PFSK-1 (cell line): ENCODE data around the gene RALA. TPM values are rescaled to one million over a fixed set of nuclear protein-coding genes. Genes with fewer than 3 reads are reported as not detected.

Source experiments
- FOXP2 ChIP-seq: optimal IDR thresholded peaks from 2 replicates; pipeline ENCODE3; 2011; ENCODE audit warnings: borderline replicate concordance, control low read depth, inconsistent platforms; ENCODE audit not compliant: insufficient read depth; ENCODE audit errors: extremely low read length, extremely low read depth
- POLR2AphosphoS5 ChIP-seq: IDR thresholded peaks from 2 replicates; pipeline ENCODE4 v1.6.1; 2012; ENCODE audit warnings: low read depth, mild to moderate bottlenecking, control low read depth, low read length, moderate library complexity
- SIN3A ChIP-seq: IDR thresholded peaks from 2 replicates; pipeline ENCODE4 v1.6.1; 2012; ENCODE audit warnings: mild to moderate bottlenecking, low read length, moderate library complexity, borderline replicate concordance; ENCODE audit not compliant: insufficient read depth
- TAF1 ChIP-seq: IDR thresholded peaks from 2 replicates; pipeline ENCODE4 v1.6.1; 2012; ENCODE audit warnings: low read length, control low read depth, borderline replicate concordance; ENCODE audit not compliant: insufficient read depth
- polyA plus RNA-seq: library from polyadenylated mRNA; unstranded; fragments of >200 nt; gene quantifications from one replicate; pipeline ENCODE4 v1.2.1, GENCODE V29; 2012; ENCODE audit warnings: low read depth, missing spikeins; ENCODE audit not compliant: insufficient read length
- TF ChIP-seq, protein P1 (sequence below), 2 experiments: IDR thresholded peaks; 2 replicates each; pipeline versions ENCODE4 v1.6.1 to v1.8.0; 2011 to 2012; ENCODE audit warnings: low read depth in 2 of 2, low read length in 2 of 2, control low read depth in 1 of 2, inconsistent platforms in 1 of 2, mild to moderate bottlenecking in 1 of 2, moderate library complexity in 1 of 2; ENCODE audit not compliant: insufficient read depth in 1 of 2

Gene RALA, protein sequence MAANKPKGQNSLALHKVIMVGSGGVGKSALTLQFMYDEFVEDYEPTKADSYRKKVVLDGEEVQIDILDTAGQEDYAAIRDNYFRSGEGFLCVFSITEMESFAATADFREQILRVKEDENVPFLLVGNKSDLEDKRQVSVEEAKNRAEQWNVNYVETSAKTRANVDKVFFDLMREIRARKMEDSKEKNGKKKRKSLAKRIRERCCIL
- 68.3 TPM for polyA plus RNA-seq

DNA sequence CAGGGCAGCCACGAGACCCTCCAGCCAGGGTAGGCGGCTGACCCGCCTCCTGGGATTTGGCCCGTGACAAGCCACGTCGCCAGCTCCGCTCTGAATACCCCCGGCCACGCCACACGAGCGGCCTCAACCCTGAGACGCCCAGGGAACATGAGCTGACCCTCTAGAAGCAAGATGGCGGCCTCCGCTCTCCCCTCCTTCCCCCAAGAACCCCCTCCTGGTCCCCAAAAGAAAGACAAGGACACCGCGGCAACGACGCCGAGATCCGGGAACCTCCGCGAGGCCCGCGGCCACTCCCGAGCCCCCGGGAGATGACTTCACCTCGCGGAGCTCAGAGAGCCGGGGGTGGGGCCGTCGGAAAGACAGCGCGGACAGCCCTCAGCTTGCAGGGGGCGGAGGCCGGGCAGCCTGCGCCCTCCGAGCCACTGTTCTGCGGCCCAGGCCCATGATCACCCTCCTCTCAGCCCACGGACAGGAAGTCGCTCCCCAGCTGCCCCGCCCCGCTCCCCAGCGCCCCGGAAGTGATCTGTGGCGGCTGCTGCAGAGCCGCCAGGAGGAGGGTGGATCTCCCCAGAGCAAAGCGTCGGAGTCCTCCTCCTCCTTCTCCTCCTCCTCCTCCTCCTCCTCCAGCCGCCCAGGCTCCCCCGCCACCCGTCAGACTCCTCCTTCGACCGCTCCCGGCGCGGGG, at the start of gene RALA:
Gene RALA, plus strand, starts transcription at position 526 of the 685 bp plus-strand sequence. CDS start 63,096 bp downstream, outside the sequence.
- peak; percentile 53; the same call in 1 of the 2 replicates for TF ChIP-seq TAF1
- peak; percentile 33; the same call in 1 of the 2 replicates for TF ChIP-seq SIN3A
- TF ChIP-seq POLR2AphosphoS5: peak; percentile 70; the same call in 1 of the 2 replicates
- TF ChIP-seq, protein P1, sequence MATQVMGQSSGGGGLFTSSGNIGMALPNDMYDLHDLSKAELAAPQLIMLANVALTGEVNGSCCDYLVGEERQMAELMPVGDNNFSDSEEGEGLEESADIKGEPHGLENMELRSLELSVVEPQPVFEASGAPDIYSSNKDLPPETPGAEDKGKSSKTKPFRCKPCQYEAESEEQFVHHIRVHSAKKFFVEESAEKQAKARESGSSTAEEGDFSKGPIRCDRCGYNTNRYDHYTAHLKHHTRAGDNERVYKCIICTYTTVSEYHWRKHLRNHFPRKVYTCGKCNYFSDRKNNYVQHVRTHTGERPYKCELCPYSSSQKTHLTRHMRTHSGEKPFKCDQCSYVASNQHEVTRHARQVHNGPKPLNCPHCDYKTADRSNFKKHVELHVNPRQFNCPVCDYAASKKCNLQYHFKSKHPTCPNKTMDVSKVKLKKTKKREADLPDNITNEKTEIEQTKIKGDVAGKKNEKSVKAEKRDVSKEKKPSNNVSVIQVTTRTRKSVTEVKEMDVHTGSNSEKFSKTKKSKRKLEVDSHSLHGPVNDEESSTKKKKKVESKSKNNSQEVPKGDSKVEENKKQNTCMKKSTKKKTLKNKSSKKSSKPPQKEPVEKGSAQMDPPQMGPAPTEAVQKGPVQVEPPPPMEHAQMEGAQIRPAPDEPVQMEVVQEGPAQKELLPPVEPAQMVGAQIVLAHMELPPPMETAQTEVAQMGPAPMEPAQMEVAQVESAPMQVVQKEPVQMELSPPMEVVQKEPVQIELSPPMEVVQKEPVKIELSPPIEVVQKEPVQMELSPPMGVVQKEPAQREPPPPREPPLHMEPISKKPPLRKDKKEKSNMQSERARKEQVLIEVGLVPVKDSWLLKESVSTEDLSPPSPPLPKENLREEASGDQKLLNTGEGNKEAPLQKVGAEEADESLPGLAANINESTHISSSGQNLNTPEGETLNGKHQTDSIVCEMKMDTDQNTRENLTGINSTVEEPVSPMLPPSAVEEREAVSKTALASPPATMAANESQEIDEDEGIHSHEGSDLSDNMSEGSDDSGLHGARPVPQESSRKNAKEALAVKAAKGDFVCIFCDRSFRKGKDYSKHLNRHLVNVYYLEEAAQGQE (IDR thresholded peaks at IDR 0.05; ENCODE audit: insufficient read depth in 1 of 2, low read depth in 2 of 2, low read length in 2 of 2): no peak
- peak; percentile 66 for TF ChIP-seq FOXP2

DNA sequence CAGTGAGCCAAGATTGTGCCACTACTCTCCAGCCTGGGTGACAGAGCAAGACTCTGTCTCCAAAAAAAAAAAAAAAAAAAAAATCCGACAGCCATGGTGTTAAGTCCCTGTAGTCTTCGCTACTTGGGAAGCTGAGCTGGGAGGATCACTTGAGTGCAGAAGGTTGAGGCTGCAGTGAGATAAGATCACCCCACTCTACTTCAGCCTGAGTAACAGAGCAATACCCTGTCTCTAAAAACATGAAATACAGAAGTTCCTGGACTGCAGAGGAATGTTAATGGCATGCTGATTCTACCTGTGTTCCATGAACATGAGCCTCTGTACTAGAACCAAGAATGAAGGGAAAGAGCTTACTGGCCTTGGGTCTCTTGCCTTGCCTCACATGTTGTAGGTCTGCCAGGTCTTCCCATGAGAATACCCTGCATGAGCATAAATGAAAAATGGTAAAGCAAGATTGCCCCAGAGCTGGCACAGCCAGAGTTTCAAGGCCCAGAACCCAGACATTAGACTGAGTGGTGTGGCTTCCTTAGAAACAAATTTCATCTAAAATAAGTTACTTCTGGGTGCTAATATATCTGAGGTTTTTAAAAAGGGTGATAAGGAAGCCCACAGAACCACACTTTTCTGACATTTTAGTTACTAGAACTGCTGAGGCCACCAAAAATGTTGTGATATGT, 48.6 kb upstream of the RALA start:
- TF ChIP-seq FOXP2 (no peak), SIN3A (no peak), POLR2AphosphoS5 (no peak), TAF1 (no peak)
- TF ChIP-seq, protein P1 (IDR thresholded peaks at IDR 0.05; ENCODE audit: insufficient read depth in 1 of 2, low read depth in 2 of 2, low read length in 2 of 2): no peak

DNA sequence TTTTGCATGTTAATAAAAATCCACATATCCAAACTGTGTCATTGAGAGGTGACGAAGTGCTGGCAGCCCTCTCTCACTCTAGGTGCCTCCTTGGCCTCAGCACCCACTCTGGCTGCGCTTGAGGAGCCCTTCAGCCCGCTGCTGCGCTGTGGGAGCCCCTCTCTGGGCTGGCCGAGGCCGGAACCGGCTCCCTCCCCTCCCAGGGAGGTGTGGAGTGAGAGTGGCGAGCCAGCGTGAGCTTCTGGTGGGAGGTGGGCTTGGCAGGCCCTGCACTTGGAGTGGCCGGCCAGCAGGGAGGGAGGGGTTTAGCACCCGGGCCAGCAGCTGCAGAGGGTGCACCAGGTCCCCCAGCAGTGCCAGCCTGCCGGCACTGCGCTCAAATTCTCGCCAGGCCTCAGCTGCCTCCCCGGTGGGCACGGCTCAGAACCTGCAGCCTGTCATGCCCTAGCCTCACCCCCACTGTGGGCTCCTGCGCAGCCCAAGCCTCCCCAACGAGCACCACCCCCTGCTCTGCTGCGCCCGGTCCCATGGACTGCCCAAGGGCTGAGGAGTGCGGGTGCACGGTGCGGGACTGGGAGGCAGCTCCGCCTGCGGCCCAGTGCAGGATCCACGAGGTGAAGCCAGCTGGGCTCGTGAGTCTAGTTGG, 46.0 kb upstream of the RALA start:
- TF ChIP-seq, protein P1 (IDR thresholded peaks at IDR 0.05; ENCODE audit: insufficient read depth in 1 of 2, low read depth in 2 of 2, low read length in 2 of 2): no peak
- TF ChIP-seq POLR2AphosphoS5 (no peak), FOXP2 (no peak), TAF1 (no peak), SIN3A (no peak)

DNA sequence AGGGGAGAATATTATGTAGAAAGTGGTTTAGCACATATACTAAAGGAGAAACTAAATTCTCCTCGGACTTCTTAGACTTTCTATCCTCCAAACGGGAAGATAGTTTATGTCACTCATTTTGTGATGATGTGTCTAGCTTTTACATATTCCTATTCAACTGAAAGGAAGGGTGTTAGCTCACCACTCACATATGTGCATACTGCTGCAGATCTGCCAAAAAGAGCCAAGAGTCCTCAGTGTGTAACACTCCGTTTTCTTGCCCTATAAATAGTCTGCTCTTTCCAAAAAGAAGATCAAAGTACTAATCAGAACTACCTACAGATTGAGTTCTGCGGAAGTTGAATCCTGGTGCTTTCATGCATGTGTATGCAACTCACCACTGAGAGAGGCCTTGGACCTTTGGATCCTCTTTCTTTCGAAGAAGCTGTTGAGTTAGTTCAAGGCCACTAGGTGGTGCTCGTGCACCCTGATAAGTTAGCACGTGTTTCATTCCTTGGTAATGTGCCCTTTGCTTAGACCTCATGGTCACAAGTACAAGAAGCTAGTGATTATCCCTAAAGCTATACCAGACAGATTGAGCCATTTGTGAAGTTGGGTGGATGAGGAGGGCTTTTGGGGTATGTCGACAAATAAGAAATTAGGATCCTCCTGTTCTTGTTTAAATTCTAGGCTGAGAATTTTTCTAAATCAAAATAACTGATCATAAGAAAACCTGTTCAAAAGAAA, 43.1 kb upstream of the RALA start:
- TF ChIP-seq FOXP2 (no peak), POLR2AphosphoS5 (no peak), SIN3A (no peak), TAF1 (no peak)
- TF ChIP-seq, protein P1 (IDR thresholded peaks at IDR 0.05; ENCODE audit: insufficient read depth in 1 of 2, low read depth in 2 of 2, low read length in 2 of 2): no peak
